GM18526 (cell line): ENCODE results near the gene CREB5.

Experiments
- POLR2A ChIP-seq: IDR thresholded peaks from 3 replicates; pipeline ENCODE4 v1.6.1; 2011; ENCODE audit not compliant: insufficient read length; ENCODE audit errors: extremely low read depth

The CREB5 gene

DNA sequence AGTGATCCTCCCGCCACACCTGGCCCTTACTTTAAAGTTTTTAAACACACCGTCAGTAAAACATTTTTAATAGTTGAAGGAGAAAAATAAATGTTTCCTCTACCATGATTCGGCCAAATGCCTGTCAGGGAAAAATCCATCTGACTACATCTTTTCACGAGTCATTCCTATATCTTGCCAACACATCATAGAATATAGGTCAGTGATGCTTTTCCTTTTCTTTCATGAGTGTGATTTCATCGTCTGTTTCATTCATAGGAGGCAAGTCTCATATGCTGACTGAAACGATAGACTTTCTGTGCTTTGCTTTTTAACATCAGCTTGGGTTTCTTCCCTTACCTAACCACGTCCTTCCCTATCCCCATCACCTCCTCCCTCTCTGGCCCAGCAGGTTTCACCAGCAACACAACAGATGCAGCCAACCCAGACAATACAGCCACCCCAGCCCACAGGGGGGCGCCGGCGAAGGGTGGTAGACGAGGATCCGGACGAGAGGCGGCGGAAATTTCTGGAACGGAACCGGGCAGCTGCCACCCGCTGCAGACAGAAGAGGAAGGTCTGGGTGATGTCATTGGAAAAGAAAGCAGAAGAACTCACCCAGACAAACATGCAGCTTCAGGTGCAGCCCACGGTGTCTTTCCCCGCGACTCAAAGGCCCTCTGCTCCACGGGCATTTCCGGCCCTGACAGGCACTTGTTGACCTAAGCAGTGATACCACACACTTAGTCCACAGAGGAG is 396.6 kb downstream of the CREB5 start:
- TF ChIP-seq POLR2A, result no peak

DNA sequence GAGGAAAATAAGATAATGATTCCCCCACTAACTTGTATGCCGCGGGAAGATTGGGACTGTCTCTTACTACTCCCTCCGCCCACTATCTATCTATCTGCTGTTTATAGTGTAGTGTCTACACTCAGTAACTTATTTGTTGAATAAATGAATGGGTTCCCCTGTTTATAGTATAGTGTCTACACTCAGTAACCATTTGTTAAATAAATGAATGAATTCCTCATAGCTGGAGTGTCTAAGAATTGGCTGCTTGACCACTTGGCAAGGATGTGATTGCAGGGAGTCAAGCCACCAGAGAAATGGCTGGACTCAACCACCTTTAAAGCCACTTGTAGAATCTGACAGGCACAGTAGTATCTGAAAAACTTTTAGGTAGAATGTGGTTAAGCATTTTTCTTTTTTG is 398.7 kb downstream of the CREB5 start:
- TF ChIP-seq POLR2A, result no peak

DNA sequence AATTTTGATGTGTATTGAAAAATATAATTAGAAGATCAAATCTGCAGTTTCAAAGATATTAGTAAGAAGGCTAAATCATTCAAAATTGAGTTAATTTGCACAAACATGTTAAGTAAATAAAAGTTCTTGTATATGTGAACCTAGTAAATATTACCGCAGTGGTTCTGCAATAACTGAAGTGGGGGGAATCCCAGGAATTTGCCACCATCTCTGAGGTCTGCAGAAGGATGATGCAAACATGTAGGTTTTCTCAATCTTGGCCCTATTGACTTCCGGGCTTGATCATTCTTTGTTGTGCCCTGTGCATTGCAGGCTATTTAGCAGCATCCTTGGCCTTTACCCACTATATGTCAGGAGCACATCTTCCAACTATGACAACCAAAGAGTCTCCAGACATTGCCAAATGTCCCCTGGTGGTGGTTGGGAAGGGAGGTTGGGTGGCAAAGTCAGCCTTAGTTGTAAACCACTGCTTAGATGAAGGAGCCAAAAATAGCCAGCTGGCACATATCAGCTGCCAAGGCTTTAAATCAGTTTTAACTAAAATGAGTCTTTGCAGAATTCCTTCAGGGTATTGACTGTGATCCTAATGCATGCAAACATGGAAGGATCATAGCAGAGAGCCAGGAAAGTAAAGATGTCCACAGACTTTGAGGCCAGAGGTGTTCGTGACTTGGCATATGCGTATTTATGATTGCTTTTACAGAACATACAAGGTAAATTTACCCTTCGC is 399.5 kb downstream of the CREB5 start:
- no peak for TF ChIP-seq POLR2A

DNA sequence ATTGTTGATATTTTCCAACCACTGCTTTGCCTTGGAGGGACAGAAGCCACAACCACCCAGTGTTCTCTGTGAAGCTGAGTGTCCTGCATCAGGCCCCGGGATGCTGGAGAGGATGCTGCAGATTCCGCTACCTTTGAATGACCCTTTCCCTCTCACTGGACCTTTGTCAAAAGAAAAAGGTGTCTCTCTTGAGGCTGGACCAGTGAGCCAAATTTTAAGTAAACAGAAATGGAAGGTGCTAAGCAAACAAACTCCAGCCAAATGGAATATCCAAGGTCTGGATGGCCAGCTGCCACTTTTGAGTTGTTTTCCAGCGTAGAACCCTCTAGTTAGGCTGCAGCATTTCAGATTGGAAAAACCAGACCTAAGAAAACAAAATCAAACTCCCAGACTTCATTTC is 400.3 kb downstream of the CREB5 start:
- no peak for TF ChIP-seq POLR2A

DNA sequence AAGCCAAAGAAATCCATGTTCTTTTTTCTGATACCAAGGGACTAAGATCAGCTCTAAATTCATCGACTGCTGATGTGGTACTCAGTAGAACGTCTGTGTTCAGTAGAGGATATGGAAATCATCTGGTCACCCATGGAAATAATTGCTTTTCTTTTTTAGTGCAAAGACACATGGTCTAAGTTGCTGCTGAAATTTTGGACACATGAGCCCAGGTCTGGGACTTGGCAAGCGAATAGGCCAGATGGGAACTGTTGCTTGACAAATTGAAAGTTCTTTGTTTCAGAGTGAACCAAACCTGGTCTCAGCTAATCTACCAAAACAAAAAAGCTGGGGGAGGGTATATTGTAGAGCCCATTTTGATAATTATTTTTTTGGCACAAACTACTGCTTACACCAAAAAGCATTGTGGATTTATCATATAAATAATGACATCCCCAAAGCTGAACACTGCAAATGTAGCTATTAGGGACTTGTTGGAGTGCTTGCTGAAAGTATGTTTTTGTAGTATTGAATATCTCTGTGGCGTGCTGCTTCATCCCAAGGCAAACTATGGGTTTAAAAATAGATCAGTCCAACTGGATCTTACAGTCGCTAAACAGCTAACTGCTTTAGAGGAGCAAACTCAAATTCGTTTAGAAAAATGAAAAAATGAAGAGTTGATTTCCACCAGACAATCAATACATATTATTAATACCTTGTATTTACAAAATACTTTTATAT is 401.1 kb downstream of the CREB5 start:
- TF ChIP-seq POLR2A, result no peak

DNA sequence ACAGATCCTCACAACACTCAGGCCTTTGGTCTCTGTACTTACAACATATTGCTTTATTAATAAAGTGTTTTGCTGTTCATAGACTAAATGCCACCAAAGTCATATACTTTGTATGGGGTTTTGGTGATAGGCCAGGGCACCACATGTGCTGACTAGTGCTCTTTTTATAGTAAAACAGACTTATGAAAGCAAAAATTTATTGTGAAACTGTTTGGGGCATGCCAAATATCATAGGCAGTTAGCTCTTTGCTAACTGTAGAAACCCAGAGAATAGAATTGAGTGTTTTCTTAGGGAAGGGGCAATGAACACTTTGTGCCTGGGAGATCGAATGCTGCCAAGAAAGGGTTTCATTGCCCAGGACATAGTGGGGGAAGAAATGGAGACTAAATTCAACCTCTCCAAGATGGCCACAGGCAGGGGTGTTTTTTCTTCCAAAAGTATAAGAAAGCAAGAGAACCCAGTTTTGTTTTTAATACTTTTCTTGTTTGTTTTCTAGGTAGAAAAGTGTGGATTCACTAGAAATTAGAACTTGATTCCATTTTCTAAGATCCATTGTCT is 403.1 kb downstream of the CREB5 start:
- TF ChIP-seq POLR2A, result no peak

DNA sequence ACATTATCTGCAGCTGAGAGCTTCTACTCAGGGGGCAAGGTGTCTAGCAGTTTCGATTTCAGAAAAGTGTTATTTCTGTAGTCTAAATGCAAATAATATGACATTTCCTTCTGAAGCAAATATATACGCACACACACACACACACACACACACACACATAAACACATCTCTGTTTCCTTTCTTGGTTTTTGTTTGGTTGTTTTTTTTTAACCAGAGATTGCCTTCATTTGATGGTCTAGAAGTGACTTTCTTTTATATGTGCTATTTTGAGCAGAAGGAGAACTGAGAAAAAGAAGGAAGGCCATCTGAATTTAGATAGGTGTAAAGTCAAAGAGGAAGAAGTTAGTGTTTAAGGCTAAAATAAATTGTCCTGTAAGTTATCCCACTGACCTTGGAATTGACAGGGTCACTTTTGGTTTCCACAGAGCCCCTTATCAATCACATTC is 403.6 kb downstream of the CREB5 start:
- no peak for TF ChIP-seq POLR2A

DNA sequence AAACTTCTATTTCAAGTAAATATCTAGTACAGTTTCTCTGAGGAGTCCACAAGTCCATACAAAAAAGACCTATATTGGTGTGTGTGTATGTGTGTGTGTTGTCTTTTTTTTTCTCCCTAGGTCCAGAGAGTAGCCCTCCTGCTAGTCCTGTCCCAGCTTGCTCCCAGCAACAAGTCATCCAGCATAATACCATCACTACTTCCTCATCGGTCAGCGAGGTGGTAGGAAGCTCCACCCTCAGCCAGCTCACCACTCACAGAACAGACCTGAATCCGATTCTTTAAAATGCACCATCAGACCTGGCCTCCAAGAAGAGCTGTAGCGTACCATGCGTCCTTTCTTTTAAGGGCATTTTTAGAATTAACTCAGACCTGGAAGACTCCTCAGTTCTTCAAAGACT is 406.7 kb downstream of the CREB5 start:
- no peak for TF ChIP-seq POLR2A

DNA sequence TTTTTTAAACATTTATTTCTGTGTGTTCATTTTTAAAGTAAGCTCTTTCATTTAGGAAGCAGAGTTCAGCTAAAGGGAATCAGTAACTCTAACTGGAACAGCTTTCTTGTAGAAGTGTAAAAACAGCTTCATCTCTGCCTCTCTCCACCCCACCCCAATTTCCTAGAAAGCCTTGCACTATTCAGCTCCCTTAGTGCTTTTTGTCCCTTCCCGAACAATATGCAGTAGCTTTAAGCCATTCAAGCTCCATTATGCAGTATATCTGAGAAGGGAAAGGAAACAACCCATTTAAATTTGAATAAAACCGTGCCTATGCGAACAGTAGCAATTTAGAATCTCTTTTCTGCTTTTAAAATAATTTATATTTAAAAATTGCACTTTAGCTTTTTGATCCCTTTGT is 411.3 kb downstream of the CREB5 start:
- TF ChIP-seq POLR2A, result no peak

DNA sequence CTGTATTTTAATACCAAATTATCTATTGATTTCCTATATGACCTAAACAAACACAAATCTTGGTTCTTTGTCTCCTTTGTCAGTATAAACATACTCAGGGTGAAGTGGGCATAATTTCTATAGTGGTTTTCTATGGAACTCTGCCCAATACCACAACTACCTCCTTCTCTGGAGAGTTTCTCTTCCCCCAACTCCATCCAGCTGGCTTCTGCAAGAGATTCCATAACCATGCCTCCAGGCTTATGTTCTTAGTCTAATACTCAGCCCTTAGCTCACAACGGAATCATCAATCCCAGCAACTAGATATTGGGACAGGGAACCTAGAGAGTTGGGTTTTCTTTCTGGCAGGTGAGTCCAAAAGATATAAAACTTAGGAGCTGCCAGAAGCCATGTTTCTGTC is 418.5 kb downstream of the CREB5 start:
- no peak for TF ChIP-seq POLR2A

DNA sequence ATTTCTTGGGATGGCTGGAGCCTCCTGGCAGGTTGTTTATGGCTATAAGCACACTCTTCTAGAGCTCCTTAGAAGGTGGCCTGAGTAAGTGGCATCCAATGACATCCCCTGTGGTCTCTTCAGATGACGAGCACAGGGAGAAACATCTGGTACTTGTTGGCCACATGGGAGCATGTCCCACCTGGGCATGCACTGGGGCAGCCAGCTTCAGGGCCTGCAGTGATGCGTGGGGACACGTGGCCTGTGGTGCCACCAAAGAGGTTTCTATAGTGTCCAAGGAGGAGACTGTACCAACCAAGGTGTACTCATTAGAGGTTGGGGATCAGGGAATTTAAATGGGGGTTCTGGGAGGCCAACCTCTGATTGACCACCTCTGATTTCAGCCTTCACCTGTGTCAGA is 420.4 kb downstream of the CREB5 start:
- TF ChIP-seq POLR2A, result no peak

DNA sequence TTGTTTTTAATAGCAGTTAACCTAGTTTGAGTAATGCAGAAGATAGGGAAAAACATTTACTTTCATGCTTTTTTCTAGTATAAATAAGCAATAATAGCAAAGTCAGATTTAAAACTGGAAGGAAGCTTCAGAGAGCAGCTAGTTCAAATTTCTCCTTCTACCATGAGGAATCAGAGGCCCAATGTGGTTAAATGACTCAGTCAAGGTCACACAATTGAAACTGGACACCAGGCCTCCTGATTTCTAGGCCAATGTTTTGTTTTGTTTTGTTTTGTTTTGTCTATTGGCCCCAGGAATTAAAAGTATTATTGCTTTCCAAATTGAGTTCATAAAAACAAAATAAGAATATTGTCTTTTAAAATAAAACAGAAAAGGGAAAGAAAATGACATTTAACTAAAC is 423.5 kb downstream of the CREB5 start:
- no peak for TF ChIP-seq POLR2A

DNA sequence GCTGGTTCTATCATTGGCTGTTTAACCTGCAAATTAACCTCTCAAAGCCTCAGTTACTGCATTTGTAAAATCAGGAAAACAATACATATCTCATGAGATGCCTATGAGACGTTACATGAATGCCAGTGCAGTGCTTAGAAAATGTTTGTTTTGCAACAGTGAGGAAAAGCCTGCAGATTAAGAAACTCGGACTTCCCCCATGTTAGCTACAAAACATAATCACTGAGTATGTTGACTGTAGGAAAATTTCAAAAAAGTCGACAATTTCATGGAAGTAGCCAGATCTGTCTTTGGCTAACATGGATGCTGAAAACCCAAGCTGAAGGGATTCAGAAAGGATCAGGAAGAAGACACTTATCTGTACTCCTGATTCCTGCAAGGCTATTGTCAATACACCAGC is 424.4 kb downstream of the CREB5 start:
- TF ChIP-seq POLR2A, result no peak

DNA sequence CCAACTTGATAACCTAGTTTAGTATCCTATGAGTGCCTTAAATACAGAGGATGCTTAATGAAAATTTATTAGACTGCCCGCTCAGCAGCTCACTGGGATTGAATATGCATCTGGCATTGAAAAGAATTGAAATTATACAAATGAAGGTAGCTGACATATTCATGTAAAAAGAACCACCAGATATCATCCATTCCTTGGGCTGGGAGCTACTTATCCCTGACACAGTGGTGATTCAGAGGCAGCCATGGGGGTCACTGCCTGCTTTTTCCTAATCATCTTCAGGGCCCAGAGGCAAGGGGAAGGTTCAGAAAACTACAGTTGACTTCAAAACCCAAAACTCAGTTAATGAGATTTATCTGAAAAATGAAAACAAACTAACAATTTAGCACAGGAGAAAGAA is 424.9 kb downstream of the CREB5 start:
- TF ChIP-seq POLR2A, result no peak

DNA sequence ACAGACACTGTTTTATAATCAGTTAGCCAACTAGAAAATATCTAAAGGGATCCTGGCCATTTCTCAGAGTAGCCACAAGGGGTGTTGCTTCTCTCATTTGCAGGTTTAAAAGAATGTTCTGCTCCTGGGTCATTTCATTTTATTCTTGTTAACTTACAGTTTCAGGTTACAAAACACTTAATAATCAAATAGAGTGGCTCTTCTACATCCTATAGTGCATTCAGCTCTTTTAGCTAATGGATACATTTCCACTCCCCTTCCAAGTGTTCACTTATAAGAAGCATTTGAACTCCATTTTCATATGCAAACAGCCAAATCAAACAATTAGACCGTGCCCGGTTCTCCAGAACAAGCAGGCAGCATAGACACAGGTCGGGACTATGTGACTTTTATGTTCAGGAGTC is 428.3 kb downstream of the CREB5 start:
- no peak for TF ChIP-seq POLR2A

DNA sequence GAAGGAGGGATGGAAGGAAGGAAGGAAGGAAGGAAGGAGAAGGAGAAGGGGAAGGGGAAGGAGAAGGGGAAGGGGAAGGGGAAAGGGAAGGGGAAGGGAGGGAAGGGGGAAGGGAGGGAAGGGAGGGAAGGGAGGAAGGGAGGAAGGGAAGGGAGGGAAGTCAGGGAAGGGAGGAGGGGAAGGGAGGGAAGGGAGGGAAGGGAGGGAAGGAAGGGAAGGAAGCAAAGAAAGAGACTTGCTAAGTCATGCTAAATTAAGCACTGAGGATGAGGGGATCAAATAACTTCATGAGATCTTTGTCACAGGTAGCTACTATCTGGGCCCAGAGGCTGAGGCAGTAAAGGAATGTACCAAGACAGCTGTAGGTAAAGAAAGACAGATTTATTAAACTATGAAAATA is 429.4 kb downstream of the CREB5 start:
- no peak for TF ChIP-seq POLR2A
